Suppressor macrophage treated with lipopolysaccharide for 1 hour (primary cell): ENCODE measurements around the gene UAP1L1.

Source experiments
- DNase-seq, 3 donors: peaks; one replicate each; pipeline ENCODE4 v3.0.0-alpha.2; 2020 to 2022

The UAP1L1 gene

DNA sequence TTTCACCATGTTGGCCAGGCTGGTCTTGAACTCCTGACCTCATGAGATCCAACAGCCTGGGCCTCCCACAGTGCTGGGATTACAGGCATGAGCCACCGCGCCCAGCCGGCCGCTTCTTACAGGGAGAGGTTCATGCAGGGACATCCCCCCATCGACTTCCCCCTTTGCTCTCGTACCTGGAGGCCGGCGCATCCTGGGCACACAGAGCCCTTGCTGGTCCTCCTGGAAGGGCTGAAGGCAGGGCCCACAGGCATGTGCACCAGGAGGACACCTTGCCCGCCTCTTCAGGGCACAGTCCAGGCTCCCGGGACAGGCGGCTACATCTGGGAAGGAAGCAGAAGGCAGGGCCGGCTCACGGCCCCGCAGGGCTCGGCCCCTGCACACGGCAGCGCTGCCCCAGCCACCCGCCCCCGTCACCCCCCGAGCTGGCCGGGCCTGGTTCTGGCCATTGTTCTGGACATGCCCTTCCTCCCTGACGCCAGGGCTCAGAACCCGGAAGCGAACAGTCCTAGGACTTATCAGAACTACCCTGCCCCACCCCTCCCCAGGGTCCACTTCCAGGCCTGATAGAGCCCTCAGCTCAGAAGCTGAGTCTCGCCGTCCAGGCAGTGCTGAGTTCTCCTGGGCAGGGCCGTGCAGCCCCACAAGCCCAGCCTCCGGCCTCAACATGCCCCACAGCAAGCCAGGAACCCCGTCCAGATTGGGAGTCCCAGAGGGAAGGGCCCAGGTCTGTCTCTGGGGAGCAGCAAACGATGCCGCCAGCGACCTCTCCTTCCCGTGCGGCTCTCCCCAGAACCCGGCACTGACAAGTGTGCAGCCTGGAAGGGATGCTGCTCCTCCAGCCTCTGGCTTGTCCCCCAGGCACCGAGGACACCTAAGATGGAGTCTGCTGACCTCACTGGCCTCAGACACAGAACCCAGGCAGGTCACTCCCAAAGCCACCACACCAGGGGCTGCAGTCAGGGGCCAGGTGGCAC is 34.3 kb upstream of the UAP1L1 start:
- no peak for DNase-seq

DNA sequence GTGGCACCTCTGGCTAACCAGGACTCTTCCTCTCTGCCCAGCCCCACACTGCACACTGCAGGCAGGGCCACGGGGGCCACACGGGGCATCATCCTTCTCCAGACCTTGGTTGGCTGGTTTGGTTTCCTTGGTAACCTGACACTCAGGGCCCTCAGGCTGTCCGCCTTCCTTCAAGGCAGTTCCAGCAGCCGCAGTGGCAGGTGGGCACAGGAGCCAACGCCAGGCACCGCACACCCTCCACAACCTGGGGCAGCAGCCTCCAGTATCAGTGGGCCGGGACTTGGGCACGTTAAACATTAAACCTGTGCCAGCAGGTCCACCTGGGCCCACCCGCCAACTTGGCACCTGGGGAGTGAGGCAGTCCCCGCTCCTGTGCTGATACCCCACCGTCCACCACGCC is 33.3 kb upstream of the UAP1L1 start:
- DNase-seq, result no peak

DNA sequence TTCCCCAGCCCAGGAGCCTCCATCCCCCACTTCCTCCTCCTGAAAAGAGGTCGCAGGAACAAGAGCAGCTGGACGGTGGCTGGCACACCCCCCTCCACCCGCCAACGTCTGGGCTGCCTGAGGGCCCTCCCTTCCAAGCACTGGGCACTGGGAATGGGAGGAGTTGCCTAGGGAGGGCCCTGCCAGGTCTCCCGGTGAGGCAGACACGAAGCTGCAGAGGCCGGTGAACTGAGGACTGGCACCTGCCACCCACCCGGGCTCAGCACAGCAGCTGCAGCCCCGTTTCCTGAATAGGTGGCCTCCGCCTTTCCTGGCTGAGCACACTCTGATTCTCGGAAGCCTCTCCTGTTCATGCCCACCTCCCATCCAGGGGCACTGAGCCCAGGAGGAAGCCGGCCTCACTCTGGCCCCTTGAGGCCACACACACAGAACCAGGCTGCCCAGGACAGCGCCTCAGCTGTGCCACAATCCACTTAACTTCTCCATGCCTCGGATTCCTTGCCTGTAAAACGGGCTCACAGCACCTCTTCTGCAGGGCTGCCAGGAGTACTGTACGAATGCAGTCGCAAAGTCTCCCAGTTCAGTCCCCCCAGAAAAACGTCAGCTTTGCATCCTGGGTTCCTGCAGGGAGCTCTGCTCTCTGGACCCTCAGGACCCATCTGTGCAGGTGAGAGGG is 32.7 kb upstream of the UAP1L1 start:
- DNase-seq, result no peak

DNA sequence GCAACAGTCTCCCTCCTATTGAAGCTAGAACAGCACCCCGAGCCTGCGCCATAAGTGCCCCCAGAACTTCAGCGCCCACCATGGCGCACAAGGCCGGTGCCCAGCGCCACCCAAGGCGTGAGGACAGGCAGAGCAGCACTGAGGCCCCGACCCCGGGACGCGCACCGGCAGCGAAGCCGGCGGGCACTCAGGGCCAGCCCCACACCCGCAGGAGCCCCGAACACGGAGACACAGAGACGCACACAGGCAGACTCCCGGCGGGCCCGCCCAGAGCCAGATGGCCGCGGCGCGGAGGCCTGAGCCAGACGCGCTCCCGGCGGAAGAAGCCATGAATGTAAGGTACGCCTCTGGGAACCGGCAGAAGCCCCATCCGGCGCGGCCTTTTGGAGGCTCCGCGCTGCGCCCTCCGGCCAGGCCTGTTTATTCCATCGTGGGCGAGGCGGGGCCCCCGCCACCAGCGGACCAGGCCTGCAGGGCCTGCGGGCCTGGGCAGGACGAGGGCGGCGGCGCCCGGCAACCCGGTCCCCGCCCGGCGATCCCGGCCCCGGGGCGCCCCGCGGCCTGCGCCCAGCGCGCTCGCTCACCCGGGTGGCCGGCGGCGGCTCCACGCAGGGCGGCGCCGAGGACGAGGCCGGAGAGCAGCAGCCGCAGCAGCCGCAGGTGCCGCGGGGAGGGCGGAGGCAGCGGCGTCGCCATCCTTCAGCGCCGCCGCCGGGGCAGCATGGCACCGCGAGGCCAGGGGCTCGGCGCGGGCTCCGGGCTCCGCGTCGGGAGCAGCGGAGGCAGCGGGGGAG is 31.8 kb upstream of the UAP1L1 start:
- peak in 1 of 3 donors; percentile 51 for DNase-seq

DNA sequence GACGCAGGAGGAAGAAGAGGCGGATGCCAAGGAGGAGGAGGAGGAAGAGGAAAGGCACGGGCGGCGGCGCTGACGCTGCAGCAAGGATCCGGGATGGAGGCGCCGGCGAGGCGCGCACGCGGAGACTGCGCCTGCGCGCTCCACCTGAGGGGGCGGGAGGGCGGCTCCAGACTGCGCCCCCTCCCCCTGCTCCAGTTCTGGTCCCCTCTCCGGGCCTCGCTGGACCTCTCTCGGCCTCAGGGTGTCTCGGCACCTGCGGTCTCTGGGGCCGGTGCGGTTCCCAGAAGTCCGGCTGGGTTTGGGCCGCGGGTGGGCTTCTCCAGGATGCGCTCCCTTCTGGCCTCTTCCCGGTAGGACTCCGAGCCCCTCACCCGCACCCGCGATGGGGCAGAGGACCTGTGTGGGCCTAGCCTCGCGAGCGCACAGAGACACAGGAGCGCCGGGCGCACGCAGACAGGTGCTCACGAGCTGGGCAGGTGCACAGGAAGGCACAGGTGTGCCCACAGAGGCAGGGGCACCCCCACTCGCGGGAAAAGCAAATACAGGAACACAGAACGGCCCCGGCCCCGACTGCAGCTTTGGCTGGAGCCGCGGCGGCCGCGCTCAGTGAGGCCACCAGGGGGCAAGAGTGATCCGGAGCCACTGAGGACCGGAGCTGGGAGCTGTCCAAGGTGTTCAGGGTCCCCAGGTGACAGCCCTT is 31.1 kb upstream of the UAP1L1 start, which contains the start of gene NPDC1:
Gene NPDC1 (minus strand): TSS at position 90 of the 700 bp plus-strand sequence. CDS start 188 bp downstream, outside the sequence.
- DNase-seq, result peak; percentile 79 to 92 (median 86)

DNA sequence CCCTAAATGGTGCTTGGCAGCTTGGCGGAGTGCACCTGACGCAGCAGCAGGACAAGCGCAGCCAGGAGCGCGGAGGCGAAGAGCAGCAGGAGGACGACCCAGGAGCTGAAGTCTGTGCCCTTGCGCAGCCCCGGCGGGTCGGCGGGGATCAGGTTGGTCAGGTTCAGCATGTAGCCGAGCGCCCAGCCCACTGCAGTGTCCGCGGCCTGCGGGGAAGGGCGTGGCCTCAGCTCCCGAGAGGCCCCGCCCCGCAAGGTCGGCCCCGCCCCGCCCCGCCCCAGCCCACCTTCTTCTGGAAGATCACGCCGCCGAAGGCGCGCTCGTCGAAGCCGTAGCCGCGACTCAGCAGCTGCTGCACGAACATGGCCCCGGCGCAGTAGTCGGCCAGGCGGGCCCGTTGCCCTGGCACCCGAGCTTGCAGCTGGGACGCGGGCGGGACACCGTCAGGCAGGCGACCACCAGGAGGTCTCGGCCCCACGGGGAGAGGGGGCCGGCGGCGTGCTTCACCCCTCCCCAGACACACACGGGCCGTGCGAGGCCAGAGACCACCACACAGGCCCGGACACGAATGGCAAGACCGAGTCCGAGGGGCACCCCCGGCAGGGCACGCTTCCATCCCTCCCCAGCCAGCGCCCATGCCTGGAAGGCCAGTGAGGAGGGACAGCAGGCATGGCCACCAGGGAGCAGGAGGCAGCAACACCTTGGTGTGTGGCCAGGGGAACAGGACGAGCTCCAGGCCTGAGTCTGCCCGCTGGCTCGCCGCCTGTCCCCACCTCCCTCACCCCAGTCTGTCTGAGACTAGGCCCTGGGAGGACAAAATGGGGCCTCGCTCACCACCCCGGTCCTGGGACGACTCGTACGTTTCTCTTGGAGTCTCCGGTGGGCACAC is 28.4 kb upstream of the UAP1L1 start:
- DNase-seq, result no peak

DNA sequence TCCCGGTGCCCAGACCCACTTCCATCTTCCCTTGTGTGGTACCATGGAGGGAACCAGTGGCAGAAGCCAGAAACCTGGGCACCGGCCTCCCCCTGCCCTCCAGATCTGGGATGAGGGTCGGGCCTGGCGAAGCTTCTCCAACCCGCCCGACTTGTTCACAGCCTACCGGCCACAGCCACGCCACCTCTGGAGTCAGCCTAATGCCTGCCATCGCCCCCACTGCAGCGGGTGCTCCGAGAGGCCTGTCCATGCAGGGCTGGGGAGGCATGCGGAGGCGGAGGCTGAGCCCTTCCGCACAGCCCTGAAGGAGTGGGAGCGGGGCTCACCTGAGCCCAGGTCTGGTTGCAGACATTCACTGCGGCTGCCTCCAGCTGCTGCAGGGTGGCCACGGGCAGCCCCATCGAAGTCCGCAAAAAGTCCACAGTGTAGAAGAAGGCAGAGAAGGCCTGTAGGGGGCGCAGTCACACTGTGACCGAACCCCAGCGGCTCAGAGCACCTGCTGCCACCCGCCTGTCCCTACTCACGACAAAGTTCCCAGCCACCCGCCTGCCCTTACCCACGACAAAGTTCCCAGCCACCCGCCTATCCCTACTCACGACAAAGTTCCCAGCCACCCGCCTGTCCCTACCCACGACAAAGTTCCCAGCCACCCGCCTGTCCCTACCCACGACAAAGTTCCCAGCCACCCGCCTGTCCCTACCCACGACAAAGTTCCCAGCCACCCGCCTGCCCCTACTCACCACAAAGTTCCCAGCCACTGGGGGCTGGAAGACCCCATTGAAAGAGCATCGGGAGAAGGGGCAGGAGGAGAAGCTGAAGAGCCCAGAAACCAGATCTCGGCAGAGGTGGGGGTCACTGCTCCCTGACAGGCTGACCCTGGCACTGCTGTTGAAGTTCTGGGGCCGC is 27.5 kb upstream of the UAP1L1 start:
- DNase-seq, result peak; percentile 62 to 82 (median 69)

DNA sequence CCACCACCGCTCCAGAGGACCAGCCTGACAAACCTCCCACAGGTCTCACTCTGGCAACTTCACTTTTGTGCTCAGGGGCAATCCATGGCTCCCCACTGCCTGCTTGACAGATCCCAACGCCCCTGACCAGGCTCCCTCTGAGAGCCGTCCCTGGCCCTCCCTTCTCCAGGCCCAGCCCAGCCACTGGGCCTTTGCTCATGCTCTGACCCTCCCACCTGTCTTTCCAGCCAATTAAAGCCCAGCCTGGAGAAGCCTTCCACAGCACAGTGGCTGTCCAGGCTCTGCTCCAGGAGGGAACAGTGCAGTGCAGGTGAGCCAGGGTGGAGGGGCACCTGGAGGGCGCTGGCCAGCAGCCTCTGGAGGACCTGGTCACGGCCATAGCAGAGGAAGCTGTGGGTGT is 26.7 kb upstream of the UAP1L1 start:
- DNase-seq, result no peak

DNA sequence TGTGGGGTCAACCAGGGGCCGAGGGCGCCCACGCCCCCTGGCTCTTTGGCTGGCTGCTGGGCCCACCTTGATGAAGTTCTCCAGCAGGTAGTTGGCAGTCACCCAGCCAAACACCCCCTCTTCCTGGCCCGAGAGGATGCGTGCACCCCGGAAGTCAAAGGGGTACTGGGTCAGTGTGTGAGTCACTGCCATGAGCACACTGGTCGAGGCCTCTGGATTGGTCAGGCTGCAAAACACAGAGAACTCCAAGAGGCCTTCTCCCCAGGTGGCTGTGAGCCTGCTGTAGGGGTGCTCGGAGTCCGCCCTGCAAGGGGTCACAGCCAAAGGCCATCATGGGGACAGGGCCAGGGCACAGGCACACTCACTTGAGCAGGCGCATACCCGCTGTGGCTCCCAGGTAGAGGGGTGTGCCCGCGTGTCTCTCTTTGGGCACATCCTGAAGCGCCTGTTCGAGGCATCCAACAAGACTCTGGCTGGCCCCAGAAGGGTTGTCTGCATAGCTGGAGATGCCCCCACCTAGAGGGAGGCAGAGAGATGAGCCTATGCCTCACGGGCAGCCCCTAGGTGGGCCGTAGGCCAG is 26.1 kb upstream of the UAP1L1 start:
- DNase-seq, result no peak

DNA sequence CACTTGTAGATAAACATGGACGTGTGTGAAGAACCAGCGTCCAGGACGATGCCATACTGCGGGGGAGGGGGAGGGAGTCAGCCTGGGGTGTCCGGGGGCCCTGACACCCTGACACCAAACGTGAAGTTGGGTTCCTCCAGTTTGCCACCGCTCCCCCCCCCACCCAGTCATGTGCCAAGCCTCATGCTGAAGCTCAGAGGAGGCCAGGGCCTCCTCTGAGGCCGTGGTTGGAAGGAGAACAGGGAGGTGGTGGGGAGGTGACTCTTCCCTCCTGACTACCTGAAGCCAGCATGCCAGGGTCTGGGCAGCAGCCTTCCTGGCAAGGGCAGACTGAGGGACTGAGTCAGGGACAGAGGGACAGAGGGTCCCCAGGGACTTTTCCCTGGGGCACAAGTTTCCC is 25.0 kb upstream of the UAP1L1 start:
- no peak for DNase-seq

DNA sequence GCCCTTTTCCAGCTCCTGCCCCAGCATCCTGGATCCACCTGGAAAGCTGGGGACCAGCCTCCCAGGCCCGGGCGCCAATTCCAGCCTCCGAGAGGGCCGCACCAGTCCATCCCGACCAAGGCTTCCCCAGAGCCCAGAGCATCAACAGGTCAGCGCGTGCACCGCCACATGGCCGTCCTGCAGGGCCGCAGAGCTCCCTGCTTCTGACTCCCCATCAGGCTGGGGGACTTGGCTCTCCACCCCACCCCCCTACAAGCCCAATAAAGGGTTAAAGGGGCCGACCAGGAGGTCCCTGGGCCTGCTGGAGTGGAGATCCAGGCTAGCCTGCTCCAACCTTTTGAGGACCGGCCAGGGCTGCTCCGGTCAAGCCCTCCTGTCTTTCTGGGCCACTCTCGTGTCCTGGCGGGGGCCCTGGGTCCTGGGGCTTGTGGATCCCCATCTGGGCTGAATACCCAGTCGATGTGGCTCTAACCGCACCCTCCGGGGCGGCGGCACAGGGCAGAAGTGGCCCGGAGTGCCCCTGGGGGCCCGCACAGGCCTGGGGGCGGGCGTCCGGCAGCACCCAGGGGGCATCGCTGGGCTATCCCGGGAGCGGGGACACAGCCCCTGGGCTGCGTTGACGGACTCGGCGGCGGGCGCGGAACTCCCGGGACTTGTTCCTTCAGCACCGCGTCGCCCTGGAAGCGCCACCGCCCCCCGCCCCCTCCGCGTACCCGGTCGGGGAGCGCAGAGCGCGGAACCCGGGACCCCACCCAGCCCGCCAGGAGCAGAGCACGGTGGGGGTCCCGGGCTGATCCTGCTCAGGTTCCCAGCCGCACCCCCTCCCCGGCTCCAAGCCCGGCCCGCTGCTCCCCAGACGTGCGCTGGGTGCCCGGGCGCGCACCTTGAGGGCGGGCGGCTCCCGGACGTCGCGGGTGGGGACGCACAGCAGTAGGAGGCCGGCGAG is 24.0 kb upstream of the UAP1L1 start:
- DNase-seq, result no peak

DNA sequence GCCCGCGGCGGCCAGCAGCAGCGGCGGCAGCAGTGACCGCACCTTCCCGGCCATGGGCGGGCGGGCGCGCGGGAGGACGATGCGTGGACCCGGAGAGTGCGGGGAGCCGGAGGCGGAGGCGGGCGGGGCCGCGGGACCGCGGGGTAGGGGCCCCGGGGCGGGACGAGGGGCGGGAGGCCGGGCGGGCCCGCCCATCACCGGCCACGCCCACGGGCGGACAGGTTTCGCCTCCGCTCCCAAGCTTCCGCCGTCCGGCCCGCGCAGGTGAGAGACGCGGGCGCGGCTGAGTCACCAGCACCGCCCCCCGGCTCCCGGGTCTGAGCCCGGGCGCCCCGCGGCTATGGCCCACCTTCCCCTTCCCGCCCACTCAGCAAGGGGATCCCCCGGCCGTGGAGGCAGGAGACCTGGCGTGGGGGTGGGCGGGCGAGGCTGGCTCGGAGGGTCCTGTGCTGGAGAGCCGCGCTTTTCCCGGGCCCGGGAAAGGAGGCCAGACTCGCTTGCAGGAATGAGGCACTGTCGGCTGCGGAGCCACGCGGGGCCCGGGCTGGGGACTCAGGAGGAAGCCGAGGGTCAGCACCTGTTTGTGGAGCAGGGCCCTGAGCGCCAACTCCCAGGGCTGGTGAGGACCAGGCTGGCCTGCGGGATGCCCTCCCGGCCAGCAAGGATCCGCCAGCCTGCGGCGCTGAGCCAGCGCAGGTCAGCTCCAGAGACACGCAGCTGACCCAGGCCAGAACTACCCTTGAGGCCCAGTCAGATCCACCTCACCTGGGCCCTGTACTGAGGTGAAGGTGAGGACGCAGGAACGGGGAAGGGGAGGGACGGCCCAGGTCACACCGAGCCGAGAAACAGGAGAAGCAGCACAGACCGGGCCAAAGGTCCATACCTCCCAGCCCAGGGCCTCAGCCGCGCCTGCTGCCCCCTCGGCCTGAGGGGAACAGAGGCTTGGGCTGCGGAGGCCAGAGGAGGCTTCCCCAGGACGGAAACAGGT is 23.1 kb upstream of the UAP1L1 start, which contains the start of gene ENTPD2:
Gene ENTPD2 (minus strand): TSS at position 118 of the 988 bp plus-strand sequence. CDS start 64 bp downstream, at position 54.
- no peak for DNase-seq

DNA sequence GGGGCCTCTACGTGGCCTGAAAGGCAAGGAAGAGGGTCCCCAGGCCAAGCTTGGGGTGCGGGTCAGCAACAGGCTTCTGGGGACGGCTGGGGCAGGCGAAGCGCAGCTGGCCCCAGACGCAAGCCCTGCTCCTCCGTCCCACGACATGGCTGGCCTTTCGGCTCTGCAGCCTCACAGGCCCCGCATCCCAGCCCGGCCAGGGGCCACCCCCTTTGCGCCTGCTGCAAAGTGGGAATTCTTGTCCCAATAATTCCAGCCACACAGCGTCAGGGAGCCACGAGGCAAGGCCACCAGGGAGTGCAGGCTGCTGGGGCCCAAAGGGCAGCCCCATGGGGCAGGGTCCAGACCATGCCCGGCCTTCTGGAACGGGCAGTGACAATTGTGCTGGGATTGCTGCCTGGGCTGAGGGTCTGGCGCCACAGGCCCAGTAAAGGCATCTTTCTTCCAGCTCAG is 22.4 kb upstream of the UAP1L1 start:
- no peak for DNase-seq

DNA sequence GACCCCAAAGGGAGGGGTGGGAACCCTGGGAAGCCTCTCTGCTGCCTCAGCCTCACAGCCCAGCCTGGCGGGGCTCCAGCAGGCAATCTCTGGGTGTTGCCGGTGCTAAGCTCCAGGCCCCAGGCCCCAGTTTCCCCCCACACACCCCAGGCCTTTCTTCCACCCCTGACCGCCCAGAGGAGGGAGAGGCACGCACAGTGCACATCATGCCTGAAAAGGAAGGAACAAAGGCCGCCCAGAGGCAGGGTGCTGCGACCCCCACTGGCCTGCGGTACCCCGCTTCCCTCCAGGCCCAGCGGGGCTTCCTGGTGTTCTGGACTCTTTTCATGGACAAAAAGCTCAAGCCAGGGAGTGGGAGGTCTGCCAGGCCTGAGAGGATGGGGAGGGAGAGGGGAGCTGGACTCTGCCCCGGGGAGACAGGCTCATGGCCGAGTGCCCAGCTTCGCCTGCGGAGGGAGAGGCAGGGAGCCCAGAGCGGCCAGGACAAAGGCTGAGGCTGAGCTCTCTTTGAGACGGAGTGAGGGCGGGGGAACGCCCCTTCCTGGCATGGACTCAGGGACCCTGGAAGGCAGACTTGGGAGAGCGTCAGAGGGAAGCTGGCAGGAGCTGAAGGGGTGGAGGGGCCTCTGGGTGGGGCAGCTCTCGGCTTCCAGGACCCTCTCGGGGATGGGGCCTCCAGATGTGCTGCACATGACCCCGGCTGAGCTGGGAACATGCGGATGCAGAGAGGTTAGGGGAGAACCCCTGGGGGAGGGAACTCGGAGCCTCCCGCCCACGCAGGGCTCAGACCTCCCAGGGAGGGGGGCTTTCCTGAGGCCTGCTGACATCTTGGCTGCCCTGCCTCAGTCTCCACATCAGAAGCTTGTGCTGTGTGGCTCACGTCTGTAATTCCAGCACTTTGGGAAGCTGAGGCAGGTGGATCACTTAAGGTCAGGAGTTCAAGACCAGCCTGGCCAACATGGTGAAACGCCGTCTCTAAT is 21.6 kb upstream of the UAP1L1 start:
- DNase-seq, result no peak

DNA sequence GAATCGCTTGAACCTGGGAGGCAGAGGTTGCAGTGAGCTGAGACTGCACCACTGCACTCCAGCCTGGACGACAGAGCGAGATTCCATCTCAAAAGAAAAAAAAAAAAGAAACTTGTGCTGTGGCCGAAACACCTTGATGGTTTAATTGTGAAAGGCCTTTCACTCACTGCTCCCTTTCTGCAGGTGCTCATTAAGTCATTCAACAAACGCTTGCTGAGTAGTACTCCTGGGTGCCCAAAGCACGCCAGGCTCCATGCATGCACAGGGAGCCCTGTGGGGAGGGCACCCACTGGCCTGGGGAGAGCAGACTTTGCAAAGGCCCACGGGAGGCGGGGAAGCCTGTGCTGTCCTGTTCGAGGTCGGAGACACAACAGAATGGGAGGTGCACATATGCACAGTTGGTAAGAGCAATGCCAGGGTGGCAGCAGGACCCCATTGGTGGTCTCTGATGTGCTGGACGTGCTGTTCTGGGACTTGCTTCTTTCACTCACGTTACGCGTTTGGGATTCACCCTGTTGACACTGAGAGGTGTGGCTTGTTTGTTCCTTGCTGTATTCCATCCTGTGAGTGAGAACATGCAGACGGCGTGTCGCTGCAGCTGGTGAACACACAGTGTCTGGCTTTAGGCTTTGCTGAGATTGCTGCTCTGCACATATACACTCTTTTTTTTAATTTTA is 20.4 kb upstream of the UAP1L1 start:
- DNase-seq, result no peak
